ENCODE data around the gene CC2D2A. TPM values are rescaled to one million over a fixed set of nuclear protein-coding genes. Genes with fewer than 3 reads are reported as not detected.

Gene CC2D2A
- 10.4 and 11.7 TPM in 2 replicates for total RNA-seq (2014; rRNA removed; shearing (Covaris generic))

- peak; percentile 35 for DNase-seq (ENCODE audit: low read depth)
Measured at GRCh38 chr4:15469402-15470127, at the start of gene CC2D2A. CC2D2A (plus strand) TSS chr4:15469882; CDS start chr4:15475933, 6,051 bp downstream.

- DNase-seq (ENCODE audit: low read depth): peak; percentile 75
Measured at GRCh38 chr4:15420642-15421041, 49.0 kb upstream of the CC2D2A start.

- no peak for DNase-seq (ENCODE audit: low read depth)
Measured at GRCh38 chr4:15423285-15423711, 46.4 kb upstream of the CC2D2A start.

- DNase-seq (ENCODE audit: low read depth): no peak
Measured at GRCh38 chr4:15425520-15425919, 44.2 kb upstream of the CC2D2A start.

GRCh38 chr4:15427161-15427560 is 42.5 kb upstream of the CC2D2A start:
- DNase-seq (ENCODE audit: low read depth): no peak

GRCh38 chr4:15427701-15428100 is 42.0 kb upstream of the CC2D2A start, which contains the start of gene C1QTNF7:
C1QTNF7 (plus strand) TSS chr4:15428033; CDS start chr4:15435744, 7,711 bp downstream.
- DNase-seq (ENCODE audit: low read depth): no peak

- DNase-seq (ENCODE audit: low read depth): no peak
Measured at GRCh38 chr4:15428611-15429010, 41.1 kb upstream of the CC2D2A start.

- no peak for DNase-seq (ENCODE audit: low read depth)
Measured at GRCh38 chr4:15434091-15434490, 35.6 kb upstream of the CC2D2A start.

GRCh38 chr4:15434676-15435075 is 35.0 kb upstream of the CC2D2A start:
- no peak for DNase-seq (ENCODE audit: low read depth)

- no peak for DNase-seq (ENCODE audit: low read depth)
Measured at GRCh38 chr4:15436513-15436912, 33.2 kb upstream of the CC2D2A start.

- peak; percentile 7 for DNase-seq (ENCODE audit: low read depth)
Measured at GRCh38 chr4:15438939-15439524, 30.6 kb upstream of the CC2D2A start.

- DNase-seq (ENCODE audit: low read depth): no peak
Measured at GRCh38 chr4:15443371-15444160, 26.1 kb upstream of the CC2D2A start.

GRCh38 chr4:15444276-15444675 is 25.4 kb upstream of the CC2D2A start:
- no peak for DNase-seq (ENCODE audit: low read depth)

GRCh38 chr4:15444879-15445547 is 24.7 kb upstream of the CC2D2A start:
- DNase-seq (ENCODE audit: low read depth): no peak

GRCh38 chr4:15451181-15451865 is 18.4 kb upstream of the CC2D2A start:
- DNase-seq (ENCODE audit: low read depth): no peak

GRCh38 chr4:15451866-15452765 is 17.6 kb upstream of the CC2D2A start:
- peak; percentile 85 for DNase-seq (ENCODE audit: low read depth)

GRCh38 chr4:15455290-15455689 is 14.4 kb upstream of the CC2D2A start:
- DNase-seq (ENCODE audit: low read depth): no peak

- DNase-seq (ENCODE audit: low read depth): peak; percentile 18
Measured at GRCh38 chr4:15457406-15458201, 12.1 kb upstream of the CC2D2A start.

GRCh38 chr4:15458616-15459015 is 11.1 kb upstream of the CC2D2A start:
- no peak for DNase-seq (ENCODE audit: low read depth)
